ENCODE results near the gene DIP2C. TPM values are rescaled to one million over a fixed set of nuclear protein-coding genes. Genes with fewer than 3 reads are reported as not detected.

The DIP2C gene
- total RNA-seq, 1 donor from 2014 or later: 30.8 TPM

DNA sequence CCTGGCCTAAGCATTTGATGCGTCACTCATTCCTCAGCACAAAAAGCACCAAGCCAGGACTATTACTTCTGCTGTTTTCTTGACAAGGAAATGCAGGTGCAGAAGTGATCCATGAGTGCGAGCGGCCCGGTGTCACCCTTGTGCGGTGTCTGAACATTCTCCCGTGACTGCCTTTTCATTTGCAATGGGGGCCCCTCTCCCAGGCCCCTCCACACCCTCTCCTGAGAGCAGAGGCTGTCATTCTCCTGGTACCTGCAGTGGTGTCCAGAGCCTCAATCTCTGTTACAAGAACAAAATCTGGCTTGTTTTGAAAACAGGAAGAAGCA, 213.1 kb downstream of the DIP2C start:
- no peak overlapping the region for H3K27ac ChIP-seq (replicated peaks)
- intact Hi-C loops (cut with micrococcal nuclease): no loop called here

GRCh38 chr10:475709-476454, 213.6 kb downstream of the DIP2C start:
- H3K9me3 ChIP-seq (replicated peaks): no peaks in the 10 kb centered on the region
- no peak overlapping the region for H3K27ac ChIP-seq (replicated peaks)
- H3K27me3 ChIP-seq (ENCODE audit: low read depth): no peaks in the 10 kb centered on the region
- TF ChIP-seq, protein P1, sequence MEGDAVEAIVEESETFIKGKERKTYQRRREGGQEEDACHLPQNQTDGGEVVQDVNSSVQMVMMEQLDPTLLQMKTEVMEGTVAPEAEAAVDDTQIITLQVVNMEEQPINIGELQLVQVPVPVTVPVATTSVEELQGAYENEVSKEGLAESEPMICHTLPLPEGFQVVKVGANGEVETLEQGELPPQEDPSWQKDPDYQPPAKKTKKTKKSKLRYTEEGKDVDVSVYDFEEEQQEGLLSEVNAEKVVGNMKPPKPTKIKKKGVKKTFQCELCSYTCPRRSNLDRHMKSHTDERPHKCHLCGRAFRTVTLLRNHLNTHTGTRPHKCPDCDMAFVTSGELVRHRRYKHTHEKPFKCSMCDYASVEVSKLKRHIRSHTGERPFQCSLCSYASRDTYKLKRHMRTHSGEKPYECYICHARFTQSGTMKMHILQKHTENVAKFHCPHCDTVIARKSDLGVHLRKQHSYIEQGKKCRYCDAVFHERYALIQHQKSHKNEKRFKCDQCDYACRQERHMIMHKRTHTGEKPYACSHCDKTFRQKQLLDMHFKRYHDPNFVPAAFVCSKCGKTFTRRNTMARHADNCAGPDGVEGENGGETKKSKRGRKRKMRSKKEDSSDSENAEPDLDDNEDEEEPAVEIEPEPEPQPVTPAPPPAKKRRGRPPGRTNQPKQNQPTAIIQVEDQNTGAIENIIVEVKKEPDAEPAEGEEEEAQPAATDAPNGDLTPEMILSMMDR (IDR thresholded peaks at IDR 0.05; ENCODE audit: borderline replicate concordance): no peak
- peaks cover 18% of the 10 kb centered on the region for H3K36me3 ChIP-seq
- intact Hi-C loops (cut with micrococcal nuclease): no loop called here
- no peak for DNase-seq
- H3K4me3 ChIP-seq: no peak overlapping the region
- peaks cover 6% of the 10 kb centered on the region for H3K4me1 ChIP-seq

More for the DNA sequence above, 213.1 kb downstream of the DIP2C start:
- Histone ChIP-seq H3K9me3 (replicated peaks) (no peaks in the 10 kb centered on the region), H3K36me3 (peaks cover 12% of the 10 kb centered on the region), H3K4me1 (peaks cover 12% of the 10 kb centered on the region), H3K4me3 (no peak overlapping the region), H3K27me3 (ENCODE audit: low read depth) (no peaks in the 10 kb centered on the region)
- DNase-seq: no peak
- TF ChIP-seq, protein P1 (IDR thresholded peaks at IDR 0.05; ENCODE audit: borderline replicate concordance): no peak

- Histone ChIP-seq H3K9me3 (replicated peaks) (no peaks in the 10 kb centered on the region), H3K36me3 (peaks cover 27% of the 10 kb centered on the region), H3K4me1 (no peaks in the 10 kb centered on the region), H3K27me3 (ENCODE audit: low read depth) (no peaks in the 10 kb centered on the region), H3K27ac (replicated peaks) (no peak overlapping the region), H3K4me3 (no peak overlapping the region)
- no peak for DNase-seq
- TF ChIP-seq, protein P1 (IDR thresholded peaks at IDR 0.05; ENCODE audit: borderline replicate concordance): no peak
- intact Hi-C loops (cut with micrococcal nuclease): no loop called here
Measured at GRCh38 chr10:474946-475345, 214.5 kb downstream of the DIP2C start.

- intact Hi-C loops (cut with micrococcal nuclease): no loop called here
- no peak for DNase-seq
- H3K36me3 ChIP-seq: peaks cover 29% of the 10 kb centered on the region
- no peak overlapping the region for H3K27ac ChIP-seq (replicated peaks)
- no peak overlapping the region for H3K4me3 ChIP-seq
- no peaks in the 10 kb centered on the region for H3K9me3 ChIP-seq (replicated peaks)
- no peaks in the 10 kb centered on the region for H3K4me1 ChIP-seq
- TF ChIP-seq, protein P1 (IDR thresholded peaks at IDR 0.05; ENCODE audit: borderline replicate concordance): no peak
- H3K27me3 ChIP-seq (ENCODE audit: low read depth): no peaks in the 10 kb centered on the region
Measured at GRCh38 chr10:474406-474805, 215.1 kb downstream of the DIP2C start.

- TF ChIP-seq, protein P1 (IDR thresholded peaks at IDR 0.05; ENCODE audit: borderline replicate concordance): no peak
Measured at GRCh38 chr10:472241-472910, 217.1 kb downstream of the DIP2C start.

More at GRCh38 chr10:472241-472910, 217.1 kb downstream of the DIP2C start:
- no peak overlapping the region for H3K4me3 ChIP-seq
- H3K9me3 ChIP-seq (replicated peaks): no peaks in the 10 kb centered on the region
- no peaks in the 10 kb centered on the region for H3K4me1 ChIP-seq
- no peaks in the 10 kb centered on the region for H3K27me3 ChIP-seq (ENCODE audit: low read depth)
- no peak for DNase-seq
- intact Hi-C loops (cut with micrococcal nuclease): no loop called here
- H3K36me3 ChIP-seq: peaks cover 36% of the 10 kb centered on the region
- H3K27ac ChIP-seq (replicated peaks): no peak overlapping the region
